Measurements from ENCODE around the gene GRWD1. TPM values are rescaled to one million over a fixed set of nuclear protein-coding genes. Genes with fewer than 3 reads are reported as not detected.

GRWD1 gene
- total RNA-seq, 2 experiments from 2014 or later, result 31.0 to 35.2 TPM

- no peak for DNase-seq
- Mint-ChIP-seq H3K9me3 (no peaks in the 10 kb centered on the region), H3K4me3 (peak overlapping the region; percentile 67), H3K27me3 (peaks cover 32% of the 10 kb centered on the region), H3K36me3 (ENCODE audit: low read depth) (no peaks in the 10 kb centered on the region), H3K4me1 (peaks cover 31% of the 10 kb centered on the region), H3K27ac (peak overlapping the region; percentile 5)
- CTCF ChIA-PET, result interaction anchor here (0.6 to 1.9 kb wide), 3 partner anchors 8 to 428 kb away, joined by 3 to 7 read pairs (median 3); partner anchors contain the start of gene KDELR1
- POLR2A ChIA-PET, result no interaction called here
Measured at GRCh38 chr19:48413879-48414587, 31.8 kb upstream of the GRWD1 start.

- Mint-ChIP-seq H3K27ac (no peak overlapping the region), H3K4me3 (peak overlapping the region; percentile 38), H3K36me3 (ENCODE audit: low read depth) (no peaks in the 10 kb centered on the region), H3K9me3 (no peaks in the 10 kb centered on the region), H3K27me3 (peaks cover 32% of the 10 kb centered on the region), H3K4me1 (peaks cover 34% of the 10 kb centered on the region)
- CTCF ChIA-PET, result interaction anchor here (1.0 to 1.9 kb wide), 4 partner anchors 9 to 78 kb away, joined by 3 to 7 read pairs (median 4); partner anchors contain the start of gene KDELR1
- POLR2A ChIA-PET, result no interaction called here
- peak; percentile 80 for DNase-seq
Measured at GRCh38 chr19:48415395-48415794, 30.4 kb upstream of the GRWD1 start.

- no peaks in the 10 kb centered on the region for H3K9me3 Mint-ChIP-seq
- no peaks in the 10 kb centered on the region for H3K36me3 Mint-ChIP-seq (ENCODE audit: low read depth)
- peak overlapping the region; percentile 19 for H3K27ac Mint-ChIP-seq
- CTCF ChIA-PET, result interaction anchor here (1.0 to 1.3 kb wide), 2 partner anchors 24 to 77 kb away, joined by 4 read pairs; partner anchors contain the start of gene KDELR1
- H3K27me3 Mint-ChIP-seq, result peaks cover 32% of the 10 kb centered on the region
- DNase-seq, result no peak
- POLR2A ChIA-PET, result no interaction called here
- H3K4me1 Mint-ChIP-seq, result peaks cover 34% of the 10 kb centered on the region
- no peak overlapping the region for H3K4me3 Mint-ChIP-seq
Measured at GRCh38 chr19:48415806-48416221, 30.0 kb upstream of the GRWD1 start.

- no peaks in the 10 kb centered on the region for H3K9me3 Mint-ChIP-seq
- H3K36me3 Mint-ChIP-seq (ENCODE audit: low read depth), result no peaks in the 10 kb centered on the region
- peaks cover 34% of the 10 kb centered on the region for H3K4me1 Mint-ChIP-seq
- H3K27me3 Mint-ChIP-seq, result peaks cover 32% of the 10 kb centered on the region
- no peak overlapping the region for H3K27ac Mint-ChIP-seq
- no peak for DNase-seq
- ChIA-PET POLR2A (no interaction called here), CTCF (interaction anchor here (0.6 to 1.3 kb wide), 4 partner anchors 14 to 162 kb away, joined by 3 to 5 read pairs (median 3); partner anchors contain the start of gene KDELR1)
- H3K4me3 Mint-ChIP-seq, result no peak overlapping the region
Measured at GRCh38 chr19:48417421-48417820, 28.4 kb upstream of the GRWD1 start.

GRCh38 chr19:48418317-48419064 is 27.3 kb upstream of the GRWD1 start:
- H3K4me1 Mint-ChIP-seq, result peaks cover 34% of the 10 kb centered on the region
- no peaks in the 10 kb centered on the region for H3K36me3 Mint-ChIP-seq (ENCODE audit: low read depth)
- H3K27me3 Mint-ChIP-seq, result peaks cover 30% of the 10 kb centered on the region
- no peaks in the 10 kb centered on the region for H3K9me3 Mint-ChIP-seq
- peak overlapping the region; percentile 65 for H3K4me3 Mint-ChIP-seq
- ChIA-PET CTCF (interaction anchor here (0.6 to 1.3 kb wide), 2 partner anchors 28 to 66 kb away, joined by 4 to 5 read pairs; partner anchors contain the start of gene KDELR1), POLR2A (no interaction called here)
- DNase-seq, result no peak
- H3K27ac Mint-ChIP-seq, result peak overlapping the region; percentile 71

GRCh38 chr19:48419158-48419920 is 26.4 kb upstream of the GRWD1 start:
- Mint-ChIP-seq H3K9me3 (no peaks in the 10 kb centered on the region), H3K4me3 (peak overlapping the region; percentile 65), H3K27ac (peak overlapping the region; percentile 71), H3K27me3 (peaks cover 24% of the 10 kb centered on the region), H3K36me3 (ENCODE audit: low read depth) (no peaks in the 10 kb centered on the region), H3K4me1 (peaks cover 27% of the 10 kb centered on the region)
- ChIA-PET CTCF (interaction anchor here (0.6 to 1.5 kb wide), 2 partner anchors 67 to 95 kb away, joined by 3 to 4 read pairs; no protein-coding TSS in a partner anchor), POLR2A (no interaction called here)
- peak; percentile 70 for DNase-seq

DNA sequence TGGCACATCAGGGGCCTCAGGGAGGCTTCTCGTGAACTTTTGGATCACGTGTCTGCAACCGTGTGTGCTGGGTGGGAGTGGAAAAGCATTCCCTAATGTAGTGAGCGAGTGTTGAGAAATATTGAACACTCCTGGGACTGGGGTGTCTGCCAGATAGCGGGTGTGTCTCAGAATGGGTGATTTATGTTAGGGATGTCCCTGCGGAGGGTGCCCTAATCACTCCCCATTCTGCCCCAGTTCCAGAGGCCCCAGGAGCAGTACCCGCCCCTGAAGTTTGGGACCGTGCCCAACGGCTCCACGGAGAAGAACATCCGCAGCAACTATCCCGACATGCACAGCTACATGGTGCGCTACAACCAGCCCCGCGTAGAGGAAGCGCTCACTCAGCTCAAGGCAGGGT is 24.2 kb upstream of the GRWD1 start:
- ChIA-PET CTCF (interaction anchor here (0.6 kb wide), 1 partner anchor 946 kb away, joined by 3 read pairs; no protein-coding TSS in a partner anchor), POLR2A (no interaction called here)
- no peak overlapping the region for H3K4me3 Mint-ChIP-seq
- no peak for DNase-seq
- no peaks in the 10 kb centered on the region for H3K9me3 Mint-ChIP-seq
- peaks cover 20% of the 10 kb centered on the region for H3K4me1 Mint-ChIP-seq
- peaks cover 12% of the 10 kb centered on the region for H3K27me3 Mint-ChIP-seq
- H3K27ac Mint-ChIP-seq, result no peak overlapping the region
- no peaks in the 10 kb centered on the region for H3K36me3 Mint-ChIP-seq (ENCODE audit: low read depth)

- Mint-ChIP-seq H3K4me3 (no peak overlapping the region), H3K9me3 (no peaks in the 10 kb centered on the region), H3K27ac (no peak overlapping the region), H3K36me3 (ENCODE audit: low read depth) (no peaks in the 10 kb centered on the region), H3K27me3 (peaks cover 8% of the 10 kb centered on the region), H3K4me1 (peaks cover 5% of the 10 kb centered on the region)
- ChIA-PET CTCF (no interaction called here), POLR2A (no interaction called here)
- no peak for DNase-seq
Measured at GRCh38 chr19:48424694-48425219, 21.0 kb upstream of the GRWD1 start.

DNA sequence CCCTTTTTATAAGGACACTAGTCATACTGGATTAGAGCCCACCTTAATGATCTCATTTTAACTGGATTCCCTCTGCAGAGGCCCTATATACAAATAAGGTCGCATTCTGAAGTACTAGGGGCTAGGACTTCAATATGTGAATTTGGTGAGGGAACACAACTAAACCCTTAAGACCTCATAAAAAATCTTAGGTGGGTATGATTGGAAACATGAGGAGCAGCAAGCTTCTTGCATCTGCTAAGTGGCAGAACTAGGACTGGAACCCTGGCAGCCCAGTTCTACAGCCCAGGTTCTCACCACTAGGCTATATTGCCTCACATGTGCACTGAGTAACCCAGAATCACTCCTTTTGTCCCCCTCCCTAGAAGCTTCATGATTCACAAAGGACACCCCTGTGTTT is 17.1 kb upstream of the GRWD1 start:
- ChIA-PET POLR2A (no interaction called here), CTCF (interaction anchor here (0.8 kb wide), 1 partner anchor 12 kb away, joined by 3 read pairs; no protein-coding TSS in a partner anchor)
- H3K4me3 Mint-ChIP-seq, result no peak overlapping the region
- no peak overlapping the region for H3K27ac Mint-ChIP-seq
- peaks cover 5% of the 10 kb centered on the region for H3K4me1 Mint-ChIP-seq
- no peak for DNase-seq
- H3K27me3 Mint-ChIP-seq, result peaks cover 6% of the 10 kb centered on the region
- H3K36me3 Mint-ChIP-seq (ENCODE audit: low read depth), result no peaks in the 10 kb centered on the region
- H3K9me3 Mint-ChIP-seq, result no peaks in the 10 kb centered on the region

DNA sequence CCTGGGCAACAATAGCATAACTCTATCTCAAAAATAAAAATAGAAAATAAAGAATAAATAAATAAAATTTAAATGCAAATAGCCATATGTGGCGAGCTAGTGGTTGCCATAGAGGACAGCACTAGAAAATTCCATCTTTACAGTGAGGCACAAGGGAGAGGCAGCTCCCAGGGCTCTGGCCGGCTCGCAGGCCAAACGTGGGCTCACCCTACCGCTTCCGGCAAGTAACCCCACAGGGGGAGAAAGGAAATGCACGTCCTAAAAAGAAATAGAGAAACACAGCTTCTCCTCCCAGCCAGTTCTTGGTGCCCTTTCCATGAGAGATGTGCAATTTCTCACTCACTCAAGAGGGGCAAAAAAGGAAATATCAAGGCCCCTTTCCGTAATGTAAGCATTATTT is 12.4 kb upstream of the GRWD1 start:
- no peak for DNase-seq
- Mint-ChIP-seq H3K4me3 (no peak overlapping the region), H3K27ac (no peak overlapping the region), H3K4me1 (no peaks in the 10 kb centered on the region), H3K36me3 (ENCODE audit: low read depth) (no peaks in the 10 kb centered on the region), H3K27me3 (no peaks in the 10 kb centered on the region), H3K9me3 (no peaks in the 10 kb centered on the region)
- ChIA-PET CTCF (interaction anchor here (1.1 kb wide), 1 partner anchor 16 kb away, joined by 3 read pairs; no protein-coding TSS in a partner anchor), POLR2A (no interaction called here)

GRCh38 chr19:48436586-48436985 is 9.2 kb upstream of the GRWD1 start:
- Mint-ChIP-seq H3K27me3 (peaks cover 6% of the 10 kb centered on the region), H3K9me3 (no peaks in the 10 kb centered on the region), H3K4me3 (no peak overlapping the region), H3K4me1 (no peaks in the 10 kb centered on the region), H3K36me3 (ENCODE audit: low read depth) (no peaks in the 10 kb centered on the region), H3K27ac (no peak overlapping the region)
- ChIA-PET POLR2A (no interaction called here), CTCF (no interaction called here)
- DNase-seq, result no peak

- H3K9me3 Mint-ChIP-seq, result no peaks in the 10 kb centered on the region
Measured at GRCh38 chr19:48441360-48442050, 4.3 kb upstream of the GRWD1 start.

More at GRCh38 chr19:48441360-48442050, 4.3 kb upstream of the GRWD1 start:
- Mint-ChIP-seq H3K27ac (no peak overlapping the region), H3K36me3 (ENCODE audit: low read depth) (peaks cover 10% of the 10 kb centered on the region), H3K27me3 (peaks cover 27% of the 10 kb centered on the region), H3K4me3 (no peak overlapping the region), H3K4me1 (peaks cover 22% of the 10 kb centered on the region)
- DNase-seq, result no peak
- POLR2A ChIA-PET, result no interaction called here
- CTCF ChIA-PET, result interaction anchor here (1.6 kb wide), 2 partner anchors 13 to 143 kb away, joined by 3 to 4 read pairs; no protein-coding TSS in a partner anchor
